ENCODE results near the gene IGLL5. TPM values are rescaled to one million over a fixed set of nuclear protein-coding genes. Genes with fewer than 3 reads are reported as not detected.

IGLL5 gene
- total and polyA plus RNA-seq, 9 of the 15 experiments (the other 6 are each of a cell fraction or from before 2014, with no cell fraction given), result not detected

GRCh38 chr22:22909605-22910271 is 22.1 kb downstream of the IGLL5 start:
- Histone ChIP-seq H3K27ac (ENCODE audit: extremely low read depth, low read depth, low read length) (no peak overlapping the region), H3K79me2 (ENCODE audit: control insufficient read depth, insufficient read depth, low read length) (no peaks in the 10 kb centered on the region), H3K36me3 (ENCODE audit: control insufficient read depth, insufficient read depth, low read length) (no peaks in the 10 kb centered on the region), H3K4me3 (no peak overlapping the region), H4K20me1 (replicated peaks; ENCODE audit: control insufficient read depth, insufficient read depth, low read length) (peaks cover 72% of the 10 kb centered on the region), H3K4me2 (ENCODE audit: insufficient read depth, low read length) (no peak overlapping the region), H3K9me1 (ENCODE audit: control insufficient read depth, insufficient read depth, low read length) (peaks cover 3% of the 10 kb centered on the region), H3K4me1 (replicated peaks in 1 of 2; ENCODE audit: control insufficient read depth in 2 of 2, insufficient read depth in 2 of 2, low read length in 2 of 2) (no peaks in the 10 kb centered on the region), H3K27me3 (ENCODE audit: control insufficient read depth in 2 of 2, insufficient read depth in 2 of 2, low read length in 2 of 2) (peaks cover 45 to 77% of the 10 kb centered on the region in 2 experiments), H2AFZ (ENCODE audit: low read depth, low read length) (no peak overlapping the region), H3K9ac (ENCODE audit: insufficient read depth in 1 of 2, low read depth in 2 of 2, low read length in 2 of 2) (no peak overlapping the region), H3K9me3 (replicated peaks; ENCODE audit: control insufficient read depth, insufficient read depth, low read depth, low read length) (no peaks in the 10 kb centered on the region)
- POLR2A ChIA-PET, result interaction anchor here (0.6 to 1.6 kb wide), 11 partner anchors 8 to 445 kb away, joined by 3 to 5 read pairs (median 3); no protein-coding TSS in a partner anchor
- no TSS peak for BruUV-seq (replicated peaks)
- FAIRE-seq, result no peak
- intact Hi-C loops (cut with micrococcal nuclease) (loop anchor here (2.0 kb wide), 2 partner anchors 15 to 23 kb away; partner anchors contain the start of gene IGLL5), in situ Hi-C loops (cut with MboI) (no loop called here)
- ATAC-seq, result peak; percentile 5
- 2% methylated on average over 7 of the region's 7 CpGs for WGBS (ENCODE audit: insufficient coverage, low coverage, missing lambda C conversion rate)
- CTCF ChIA-PET (ENCODE audit: low intra/inter-chr PET ratio), result no interaction called here
- DNase-seq (ENCODE audit: extremely low read depth in 1 of 4, low spot score in 3 of 4), result peak in 2 of 4 experiments; percentile 50 to 52
- TF ChIP-seq ZNF639 (CRISPR knock-in tag; conservative IDR thresholded peaks at IDR 0.05 in 1 of 2, IDR thresholded peaks at IDR 0.05 in 1 of 2) (0 out of 4 replicates have a peak, but pooled peaks of 1 of the 2 experiments have one; percentile 61), KDM2B (CRISPR knock-in tag; IDR thresholded peaks at IDR 0.05) (peak; percentile 4; the same call in 1 of the 2 replicates), MXD1 (CRISPR knock-in tag; IDR thresholded peaks at IDR 0.05; ENCODE audit: borderline replicate concordance, poor library complexity, severe bottlenecking) (peak; percentile 28), U2AF1 (optimal IDR thresholded peaks at IDR 0.05; ENCODE audit: low read depth, low read length) (no peak), CAMTA2 (CRISPR knock-in tag; conservative IDR thresholded peaks at IDR 0.05) (no peak), GTF3C2 (IDR thresholded peaks at IDR 0.05; ENCODE audit: borderline replicate concordance, extremely low read depth, insufficient read length) (no peak), ZNF175 (CRISPR knock-in tag; IDR thresholded peaks at IDR 0.05; ENCODE audit: low read depth) (no peak), PHTF2 (CRISPR knock-in tag; IDR thresholded peaks at IDR 0.05) (peak; percentile 68; the same call in 1 of the 2 replicates), E2F1 (CRISPR knock-in tag; IDR thresholded peaks at IDR 0.05) (0 out of 2 replicates have a peak, but pooled peaks have one; percentile 27), KLF16 (IDR thresholded peaks at IDR 0.05) (no peak), ZNF184 (CRISPR knock-in tag; IDR thresholded peaks at IDR 0.05) (peak; percentile 14; the same call in 1 of the 2 replicates), RBM39 (optimal IDR thresholded peaks at IDR 0.05; ENCODE audit: low read depth, low read length) (peak; percentile 82)

All from K562 (cell line).